H9 (cell line): Measurements from ENCODE around the gene CAMK1. TPM values are rescaled to one million over a fixed set of nuclear protein-coding genes. Genes with fewer than 3 reads are reported as not detected.

Experiments
- DNase-seq: peaks from one replicate; pipeline ENCODE4 v3.0.0-alpha.2; 2017
- H2AFZ ChIP-seq: one replicate; pipeline ENCODE4 v1.6.1; 2013; ENCODE audit warnings: mild to moderate bottlenecking, low read length, control low read depth, moderate library complexity
- H2AK5ac ChIP-seq: 2 replicates; pipeline ENCODE4 v1.6.1; 2013; ENCODE audit warnings: low read length, control low read depth, mixed read lengths; ENCODE audit not compliant: insufficient read length
- H2BK120ac ChIP-seq: one replicate; pipeline ENCODE4 v1.6.1; 2013; ENCODE audit warnings: low read depth, mild to moderate bottlenecking, low read length, control low read depth, inconsistent platforms; ENCODE audit not compliant: poor library complexity, severe bottlenecking
- H2BK12ac ChIP-seq: 2 replicates; pipeline ENCODE4 v1.6.1; 2013; ENCODE audit warnings: low read length, control low read depth, mixed read lengths, low read depth; ENCODE audit not compliant: insufficient read length
- H2BK15ac ChIP-seq: 2 replicates; pipeline ENCODE4 v1.6.1; 2013; ENCODE audit warnings: low read depth, low read length, control low read depth
- H2BK20ac ChIP-seq: one replicate; pipeline ENCODE4 v1.6.1; 2013; ENCODE audit warnings: low read depth, mild to moderate bottlenecking, low read length, control low read depth, inconsistent platforms; ENCODE audit not compliant: poor library complexity, severe bottlenecking
- H2BK5ac ChIP-seq: 2 replicates; pipeline ENCODE4 v1.6.1; 2013; ENCODE audit warnings: low read length, control low read depth, mixed read lengths; ENCODE audit not compliant: insufficient read length
- H3K14ac ChIP-seq: 2 replicates; pipeline ENCODE4 v1.6.1; 2013; ENCODE audit warnings: low read length, control low read depth; ENCODE audit not compliant: insufficient read depth
- H3K18ac ChIP-seq: 2 replicates; pipeline ENCODE4 v1.6.1; 2013; ENCODE audit warnings: low read depth, mild to moderate bottlenecking, mixed read lengths, low read length, control low read depth; ENCODE audit not compliant: insufficient read length
- H3K23ac ChIP-seq: 2 replicates; pipeline ENCODE4 v1.6.1; 2013; ENCODE audit warnings: low read length, control low read depth, mixed read lengths, low read depth; ENCODE audit not compliant: insufficient read length
- H3K23me2 ChIP-seq: 2 replicates; pipeline ENCODE4 v1.6.1; 2013; ENCODE audit warnings: low read depth, mild to moderate bottlenecking, mixed read lengths, low read length, control low read depth; ENCODE audit not compliant: insufficient read length, poor library complexity, severe bottlenecking
- H3K27ac ChIP-seq: 2 replicates; pipeline ENCODE4 v1.5.1; 2013; ENCODE audit warnings: low read length, control low read depth, mixed read lengths, low read depth; ENCODE audit not compliant: insufficient read length
- H3K27me3 ChIP-seq: 2 replicates; pipeline ENCODE4 v1.6.1; 2013; ENCODE audit warnings: low read length, control low read depth, inconsistent platforms; ENCODE audit not compliant: insufficient read depth
- H3K4ac ChIP-seq: 2 replicates; pipeline ENCODE4 v1.6.1; 2013; ENCODE audit warnings: low read depth, mild to moderate bottlenecking, control low read depth, inconsistent platforms, low read length, moderate library complexity
- H3K4me1 ChIP-seq: 2 replicates; pipeline ENCODE4 v1.6.1; 2013; ENCODE audit warnings: low read length, control low read depth, inconsistent platforms; ENCODE audit not compliant: insufficient read depth
- H3K4me2 ChIP-seq: 2 replicates; pipeline ENCODE4 v1.6.1; 2013; ENCODE audit warnings: low read length, control low read depth, mixed read lengths; ENCODE audit not compliant: insufficient read length, insufficient read depth
- H3K56ac ChIP-seq: 2 replicates; pipeline ENCODE4 v1.6.1; 2013; ENCODE audit warnings: low read depth, mild to moderate bottlenecking, mixed read lengths, low read length, control low read depth; ENCODE audit not compliant: insufficient read length
- H3K79me1 ChIP-seq: 2 replicates; pipeline ENCODE4 v1.6.1; 2013; ENCODE audit warnings: low read depth, mild to moderate bottlenecking, moderate library complexity, low read length, control low read depth, inconsistent platforms; ENCODE audit not compliant: insufficient read depth, poor library complexity, severe bottlenecking
- H3K79me2 ChIP-seq: 2 replicates; pipeline ENCODE4 v1.6.1; 2013; ENCODE audit warnings: low read length, control low read depth, inconsistent platforms; ENCODE audit not compliant: insufficient read depth
- H3K9ac ChIP-seq: 2 replicates; pipeline ENCODE4 v1.6.1; 2013; ENCODE audit warnings: low read length, control low read depth, mixed read lengths; ENCODE audit not compliant: insufficient read length; ENCODE audit errors: extremely low read depth
- H3K9me3 ChIP-seq: one replicate; pipeline ENCODE4 v1.6.1; 2013; ENCODE audit warnings: low read depth, low read length, inconsistent platforms; ENCODE audit not compliant: control insufficient read depth
- H3T11ph ChIP-seq: one replicate; pipeline ENCODE4 v1.6.1; 2013; ENCODE audit warnings: mild to moderate bottlenecking, low read length, control low read depth, inconsistent platforms
- H4K20me1 ChIP-seq: one replicate; pipeline ENCODE4 v1.6.1; 2013; ENCODE audit not compliant: control insufficient read depth, insufficient read length, insufficient read depth
- H4K5ac ChIP-seq: 2 replicates; pipeline ENCODE4 v1.6.1; 2013; ENCODE audit warnings: low read depth, mild to moderate bottlenecking, mixed read lengths, low read length, control low read depth; ENCODE audit not compliant: insufficient read length
- H4K8ac ChIP-seq: replicated peaks from 2 replicates; pipeline ENCODE4 v1.6.1; 2013; ENCODE audit warnings: low read length, control low read depth, mixed read lengths, low read depth; ENCODE audit not compliant: insufficient read length
- H4K91ac ChIP-seq: 2 replicates; pipeline ENCODE4 v1.6.1; 2013; ENCODE audit warnings: low read depth, mild to moderate bottlenecking, moderate library complexity, mixed read lengths, low read length, control low read depth; ENCODE audit not compliant: insufficient read length
- H3K27ac Mint-ChIP-seq, 3 experiments: 2 replicates in 2 of 3; 3 replicates in 1 of 3; pipeline ENCODE4 v1.8.0; 2020 to 2021; ENCODE audit warnings: mixed read lengths in 3 of 3, mild to moderate bottlenecking in 1 of 3, moderate library complexity in 1 of 3
- H3K27me3 Mint-ChIP-seq: 2 replicates; pipeline ENCODE4 v1.8.0; 2021; ENCODE audit warnings: low read depth, mild to moderate bottlenecking, moderate library complexity, mixed read lengths
- H3K36me3 Mint-ChIP-seq, 3 experiments: 2 replicates in 2 of 3; 3 replicates in 1 of 3; pipeline ENCODE4 v1.8.0; 2020 to 2021; ENCODE audit warnings: low read depth in 3 of 3, mixed read lengths in 3 of 3; ENCODE audit not compliant: insufficient read depth in 1 of 3
- H3K4me1 Mint-ChIP-seq, 2 experiments: 2 replicates each; pipeline ENCODE4 v1.8.0; 2020; ENCODE audit warnings: mixed read lengths in 2 of 2
- H3K4me3 Mint-ChIP-seq, 2 experiments: 2 replicates in 1 of 2; 3 replicates in 1 of 2; pipeline ENCODE4 v1.8.0; 2020 to 2021; ENCODE audit warnings: mild to moderate bottlenecking in 2 of 2, mixed read lengths in 2 of 2, moderate library complexity in 1 of 2
- H3K9me3 Mint-ChIP-seq, 2 experiments: 2 replicates in 1 of 2; 3 replicates in 1 of 2; pipeline ENCODE4 v1.8.0; 2020; ENCODE audit warnings: mild to moderate bottlenecking in 2 of 2, mixed read lengths in 2 of 2, moderate library complexity in 1 of 2
- WGBS: extraction: QIAGEN DNeasy Blood & Tissue Kit; methylation state at CpG from one replicate; pipeline ENCODE4 v1.1.7; 2013; ENCODE audit warnings: missing lambda C conversion rate, low lambda C conversion rate, mixed read lengths; ENCODE audit not compliant: insufficient read length; ENCODE audit errors: extremely low coverage; 5-methylcytosine and 5-hydroxymethylcytosine counted together
- total RNA-seq: library from RNA; stranded (reverse); gene quantifications from 2 replicates; pipeline ENCODE4 v1.2.1, GENCODE V29; 2021
- TF ChIP-seq, protein P1 (sequence below): fragments of 200-600 bp; sonication (generic); conservative IDR thresholded peaks from 3 replicates; pipeline ENCODE4 v1.8.0; 2021; ENCODE audit warnings: antibody characterized with exemption, mild to moderate bottlenecking

The CAMK1 gene
- total RNA-seq, 1 experiment from 2014 or later = 9.2 TPM

DNA sequence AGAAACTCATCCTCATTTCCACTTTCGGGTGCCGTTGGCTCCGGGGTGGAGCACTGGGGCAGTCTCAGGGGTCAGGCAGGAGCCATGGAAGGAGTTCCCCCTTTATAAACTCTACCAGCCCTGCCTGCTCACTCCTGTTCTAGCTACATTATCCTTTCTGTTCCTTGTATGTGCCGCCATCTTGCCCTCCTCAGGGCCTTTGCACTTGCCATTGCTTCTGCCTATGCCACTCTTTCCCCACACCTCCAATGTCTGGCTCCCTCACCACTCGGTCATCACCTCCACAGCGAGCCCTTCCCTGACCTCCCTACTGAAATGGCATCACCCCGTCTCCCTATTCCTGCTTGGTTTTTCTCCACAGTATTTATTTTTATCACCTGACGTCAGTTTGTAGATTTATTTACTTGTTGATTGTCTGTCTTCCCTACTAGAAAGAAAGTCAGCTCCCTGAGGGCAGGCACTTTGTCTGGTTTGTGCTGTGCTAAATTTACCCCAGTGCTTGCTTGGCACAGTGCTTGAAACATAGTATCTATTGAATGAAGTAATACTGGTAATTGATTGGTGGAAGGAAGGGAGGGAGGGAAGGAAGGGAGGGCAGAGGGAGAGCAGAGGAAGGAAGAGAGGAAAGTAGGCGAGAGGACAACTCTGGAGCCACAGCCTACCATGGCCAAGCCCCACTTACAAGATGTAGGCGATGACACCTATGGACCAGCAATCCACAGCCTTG lies 8.8 kb downstream of the CAMK1 start:
- TF ChIP-seq, protein P1, sequence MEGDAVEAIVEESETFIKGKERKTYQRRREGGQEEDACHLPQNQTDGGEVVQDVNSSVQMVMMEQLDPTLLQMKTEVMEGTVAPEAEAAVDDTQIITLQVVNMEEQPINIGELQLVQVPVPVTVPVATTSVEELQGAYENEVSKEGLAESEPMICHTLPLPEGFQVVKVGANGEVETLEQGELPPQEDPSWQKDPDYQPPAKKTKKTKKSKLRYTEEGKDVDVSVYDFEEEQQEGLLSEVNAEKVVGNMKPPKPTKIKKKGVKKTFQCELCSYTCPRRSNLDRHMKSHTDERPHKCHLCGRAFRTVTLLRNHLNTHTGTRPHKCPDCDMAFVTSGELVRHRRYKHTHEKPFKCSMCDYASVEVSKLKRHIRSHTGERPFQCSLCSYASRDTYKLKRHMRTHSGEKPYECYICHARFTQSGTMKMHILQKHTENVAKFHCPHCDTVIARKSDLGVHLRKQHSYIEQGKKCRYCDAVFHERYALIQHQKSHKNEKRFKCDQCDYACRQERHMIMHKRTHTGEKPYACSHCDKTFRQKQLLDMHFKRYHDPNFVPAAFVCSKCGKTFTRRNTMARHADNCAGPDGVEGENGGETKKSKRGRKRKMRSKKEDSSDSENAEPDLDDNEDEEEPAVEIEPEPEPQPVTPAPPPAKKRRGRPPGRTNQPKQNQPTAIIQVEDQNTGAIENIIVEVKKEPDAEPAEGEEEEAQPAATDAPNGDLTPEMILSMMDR = no peak
- Histone ChIP-seq H3K79me1 (no peaks in the 10 kb centered on the region), H3T11ph (no peak overlapping the region), H4K5ac (no peak overlapping the region), H3K9me3 (no peaks in the 10 kb centered on the region), H4K20me1 (no peaks in the 10 kb centered on the region), H3K27ac (no peak overlapping the region), H3K27me3 (no peaks in the 10 kb centered on the region), H3K79me2 (no peaks in the 10 kb centered on the region), H4K91ac (no peak overlapping the region), H3K23ac (no peak overlapping the region), H2AFZ (no peak overlapping the region), H2BK20ac (no peak overlapping the region), H3K4me2 (no peak overlapping the region), H3K4me1 (no peaks in the 10 kb centered on the region), H3K56ac (no peak overlapping the region), H3K9ac (no peak overlapping the region), H3K23me2 (no peaks in the 10 kb centered on the region), H2BK15ac (no peak overlapping the region), H4K8ac (no peak overlapping the region), H2AK5ac (no peak overlapping the region), H3K18ac (no peak overlapping the region), H2BK5ac (no peak overlapping the region), H3K14ac (no peak overlapping the region; the same call in 1 of the 2 replicates), H3K4ac (no peak overlapping the region), H2BK120ac (no peak overlapping the region), H2BK12ac (no peak overlapping the region)
- no peak overlapping the region for H3K27ac Mint-ChIP-seq
- peaks cover 5% of the 10 kb centered on the region for H3K27me3 Mint-ChIP-seq
- H3K4me3 Mint-ChIP-seq = no peak overlapping the region
- DNase-seq = no peak
- WGBS = no CpG with 5 or more reads among the region's 10 CpGs
- H3K36me3 Mint-ChIP-seq = peaks cover 28 to 52% (median 44%) of the 10 kb centered on the region in 3 experiments
- H3K4me1 Mint-ChIP-seq = peaks cover 2 to 3% of the 10 kb centered on the region in 2 experiments
- no peaks in the 10 kb centered on the region for H3K9me3 Mint-ChIP-seq
